ENCODE measurements around the gene STK10.

GRCh38 chr5:172079876-172080275 is 108.1 kb downstream of the STK10 start:
- TF ChIP-seq CTCF (IDR thresholded peaks at IDR 0.05; ENCODE audit: insufficient read depth, low read depth, low read length) (no peak), EZH2 (IDR thresholded peaks at IDR 0.05; ENCODE audit: insufficient read depth, low read length) (no peak)
